Lower lobe of right lung (tissue), 2 donors: ENCODE data around the gene ABI2. TPM values are rescaled to one million over a fixed set of nuclear protein-coding genes. Genes with fewer than 3 reads are reported as not detected.
"Not testable (repeated sequence)": the region's sequence is repeated elsewhere in the genome, so short reads cannot be mapped to it uniquely, and the experiment has no call there.

Source experiments
- ATAC-seq, 2 donors: fragments of 200-7000 bp; cut with Tn5 transposase; one replicate each; pipeline ENCODE4 v1.9.1; 2020 to 2022; ENCODE audit warnings: mild to moderate bottlenecking in 2 of 2, moderate library complexity in 2 of 2
- DNase-seq: peaks from one replicate; pipeline ENCODE4 v3.0.0-alpha.2; 2020
- H3K27ac ChIP-seq: fragments of 200-600 bp; one replicate; pipeline ENCODE4 v1.8.0; 2022
- H3K27me3 ChIP-seq: fragments of 200-600 bp; one replicate; pipeline ENCODE4 v1.8.0; 2022; ENCODE audit warnings: low read depth
- H3K36me3 ChIP-seq: fragments of 200-600 bp; one replicate; pipeline ENCODE4 v1.8.0; 2022; ENCODE audit warnings: mild to moderate bottlenecking
- H3K4me1 ChIP-seq: fragments of 200-600 bp; one replicate; pipeline ENCODE4 v1.8.0; 2022
- H3K4me3 ChIP-seq: fragments of 200-600 bp; one replicate; pipeline ENCODE4 v1.8.0; 2022; ENCODE audit warnings: mild to moderate bottlenecking
- H3K9me3 ChIP-seq: fragments of 200-600 bp; one replicate; pipeline ENCODE4 v1.8.0; 2022
- intact Hi-C: fragments of 100-400 bp; cut with DNase I; formaldehyde crosslinking; loops from one replicate; pipeline ENCODE4 v1.11.0; 2022
- total RNA-seq: library from RNA; stranded (reverse); fragmentation: NEBNext Ultra II Directional; extraction: Animal tissue kit (Norgen Biotek cat#: 25700); gene quantifications from one replicate; pipeline ENCODE4 v1.2.1, GENCODE V29; 2021
- TF ChIP-seq, protein P1 (sequence below): fragments of 200-600 bp; IDR thresholded peaks from one replicate; pipeline ENCODE4 v1.8.0; 2022; ENCODE audit warnings: antibody characterized with exemption, mild to moderate bottlenecking
- donor health status: DM: no; HTN: yes; CAD: no; lungs with severe emphysema.

The ABI2 gene
- total RNA-seq, 1 donor from 2014 or later = 48.8 TPM

DNA sequence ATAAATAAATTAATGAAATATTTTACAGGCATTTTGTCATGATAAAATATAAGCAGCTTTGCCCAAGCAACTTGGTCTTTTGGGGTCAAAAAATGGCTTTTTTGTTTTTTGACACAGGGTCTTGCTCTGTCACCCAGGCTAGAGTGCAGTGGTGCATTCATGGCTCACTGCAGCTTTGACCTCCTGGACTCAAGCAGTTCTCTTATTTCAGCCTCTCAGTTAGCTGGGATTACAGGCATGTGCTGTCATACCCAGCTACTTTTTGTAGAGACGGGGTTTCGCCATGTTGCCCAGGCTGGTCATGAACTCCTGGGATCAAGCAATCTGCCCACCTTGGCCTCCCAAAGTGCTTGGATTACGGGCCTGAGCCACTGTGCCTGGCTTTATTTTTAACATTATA, 51.0 kb downstream of the ABI2 start:
- intact Hi-C loops = no loop called here
- ATAC-seq (no peak), DNase-seq (no peak)
- Histone ChIP-seq H3K27ac (no peak overlapping the region), H3K9me3 (no peaks in the 10 kb centered on the region), H3K27me3 (no peaks in the 10 kb centered on the region), H3K4me1 (no peaks in the 10 kb centered on the region), H3K4me3 (no peak overlapping the region), H3K36me3 (no peaks in the 10 kb centered on the region)
- TF ChIP-seq, protein P1, sequence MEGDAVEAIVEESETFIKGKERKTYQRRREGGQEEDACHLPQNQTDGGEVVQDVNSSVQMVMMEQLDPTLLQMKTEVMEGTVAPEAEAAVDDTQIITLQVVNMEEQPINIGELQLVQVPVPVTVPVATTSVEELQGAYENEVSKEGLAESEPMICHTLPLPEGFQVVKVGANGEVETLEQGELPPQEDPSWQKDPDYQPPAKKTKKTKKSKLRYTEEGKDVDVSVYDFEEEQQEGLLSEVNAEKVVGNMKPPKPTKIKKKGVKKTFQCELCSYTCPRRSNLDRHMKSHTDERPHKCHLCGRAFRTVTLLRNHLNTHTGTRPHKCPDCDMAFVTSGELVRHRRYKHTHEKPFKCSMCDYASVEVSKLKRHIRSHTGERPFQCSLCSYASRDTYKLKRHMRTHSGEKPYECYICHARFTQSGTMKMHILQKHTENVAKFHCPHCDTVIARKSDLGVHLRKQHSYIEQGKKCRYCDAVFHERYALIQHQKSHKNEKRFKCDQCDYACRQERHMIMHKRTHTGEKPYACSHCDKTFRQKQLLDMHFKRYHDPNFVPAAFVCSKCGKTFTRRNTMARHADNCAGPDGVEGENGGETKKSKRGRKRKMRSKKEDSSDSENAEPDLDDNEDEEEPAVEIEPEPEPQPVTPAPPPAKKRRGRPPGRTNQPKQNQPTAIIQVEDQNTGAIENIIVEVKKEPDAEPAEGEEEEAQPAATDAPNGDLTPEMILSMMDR = no peak

DNA sequence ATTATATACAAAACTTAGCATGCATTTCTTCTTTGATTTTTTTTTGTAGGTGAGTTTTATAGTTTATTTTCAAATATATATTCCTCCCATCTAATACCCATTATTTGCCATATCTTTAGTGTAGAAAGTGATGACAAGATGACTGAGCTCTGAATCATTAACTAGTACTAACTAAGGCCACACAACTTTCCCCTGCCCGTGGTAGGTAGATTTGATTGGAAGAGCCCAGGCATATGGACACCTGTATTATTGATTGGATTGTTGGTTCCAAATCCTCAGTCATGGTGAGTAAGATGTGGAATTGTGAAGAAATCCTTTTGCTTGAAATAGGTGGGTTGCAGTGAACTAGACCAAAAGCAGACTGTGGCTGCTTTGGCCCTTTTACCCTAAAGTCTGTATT, 54.8 kb downstream of the ABI2 start:
- ATAC-seq = no peak

DNA sequence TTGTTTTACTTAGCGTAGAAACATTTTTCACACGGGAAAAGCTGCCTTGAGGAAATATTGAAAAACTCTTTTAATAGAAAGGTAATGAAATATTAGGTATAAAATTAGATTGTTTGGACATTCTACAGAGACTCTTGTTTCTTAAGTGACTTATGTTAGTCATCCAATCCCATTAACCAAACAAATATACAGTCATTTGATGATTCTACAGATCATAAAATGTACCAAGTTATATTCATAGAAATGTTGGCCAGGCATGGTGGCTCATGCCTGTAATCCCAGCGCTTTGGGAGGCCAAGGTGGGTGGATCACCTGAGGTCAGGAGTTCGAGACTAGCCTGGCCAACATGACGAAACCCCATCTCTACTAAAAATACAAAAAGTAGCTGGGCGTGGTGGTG, 60.0 kb downstream of the ABI2 start:
- ATAC-seq, H3K27ac ChIP-seq, H3K9me3 ChIP-seq, H3K4me1 ChIP-seq, H3K36me3 ChIP-seq, intact Hi-C loops, H3K27me3 ChIP-seq, H3K4me3 ChIP-seq, DNase-seq: not testable (repeated sequence)

More for the DNA sequence above, 54.8 kb downstream of the ABI2 start:
- H3K27me3 ChIP-seq = no peaks in the 10 kb centered on the region
- no peaks in the 10 kb centered on the region for H3K4me1 ChIP-seq
- no peaks in the 10 kb centered on the region for H3K36me3 ChIP-seq
- DNase-seq = no peak
- no peak overlapping the region for H3K27ac ChIP-seq
- no peaks in the 10 kb centered on the region for H3K9me3 ChIP-seq
- intact Hi-C loops = no loop called here
- H3K4me3 ChIP-seq = no peak overlapping the region
- TF ChIP-seq, protein P1 = no peak

DNA sequence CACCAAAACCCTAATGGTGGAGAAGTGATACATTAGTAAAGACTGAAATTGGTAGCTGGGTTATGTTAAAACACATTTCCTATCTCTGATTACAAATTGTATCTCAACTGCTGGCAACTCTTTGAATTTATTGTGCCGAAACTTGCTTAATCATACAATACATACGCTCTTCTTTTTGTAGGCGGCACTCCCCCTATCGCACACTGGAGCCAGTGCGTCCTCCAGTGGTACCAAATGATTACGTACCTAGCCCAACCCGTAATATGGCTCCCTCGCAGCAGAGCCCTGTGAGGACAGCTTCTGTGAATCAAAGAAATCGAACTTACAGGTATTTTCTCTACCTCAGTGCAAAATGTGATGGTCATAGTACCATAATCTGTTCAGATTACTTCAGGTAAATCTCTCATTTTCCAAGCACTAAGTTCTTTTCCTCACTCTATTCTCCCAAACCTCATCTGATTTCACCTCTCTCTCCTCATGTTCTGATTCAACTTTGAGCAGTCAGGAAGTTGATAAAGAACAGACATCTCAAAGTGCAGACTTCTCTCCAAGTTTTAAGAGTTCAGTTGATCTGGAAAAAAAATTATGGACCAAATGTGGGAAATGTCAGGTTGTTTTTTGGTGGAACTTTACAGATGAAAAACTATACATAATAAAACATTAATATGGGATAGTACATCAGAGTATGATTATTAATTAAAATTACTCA, 66.5 kb downstream of the ABI2 start:
- TF ChIP-seq, protein P1 = no peak
- DNase-seq (no peak), ATAC-seq (no peak)
- intact Hi-C loops = no loop called here
- Histone ChIP-seq H3K4me1 (no peaks in the 10 kb centered on the region), H3K4me3 (no peak overlapping the region), H3K36me3 (peaks cover 7% of the 10 kb centered on the region), H3K9me3 (no peaks in the 10 kb centered on the region), H3K27ac (no peak overlapping the region), H3K27me3 (no peaks in the 10 kb centered on the region)

DNA sequence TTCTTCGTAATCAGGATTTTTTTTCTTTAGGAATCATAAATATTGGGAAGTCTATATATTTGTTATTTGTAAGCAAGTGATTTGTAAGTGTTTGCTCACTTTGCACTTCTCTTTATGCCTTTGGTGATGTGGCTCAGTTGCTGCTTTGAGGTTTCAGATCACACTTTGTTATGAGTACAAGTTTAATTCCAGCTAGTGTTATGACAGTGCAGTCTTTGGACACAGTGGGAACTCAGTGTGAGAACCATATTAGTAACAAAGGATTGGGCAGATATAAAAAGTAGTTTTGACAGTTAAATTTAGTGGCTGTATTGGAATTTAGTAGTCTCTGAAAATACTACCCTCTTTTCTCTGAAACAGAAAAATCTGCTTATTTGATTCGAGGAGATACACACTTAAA, 67.7 kb downstream of the ABI2 start:
- intact Hi-C loops = no loop called here
- ATAC-seq (no peak), DNase-seq (no peak)
- H3K4me3 ChIP-seq = no peak overlapping the region
- H3K9me3 ChIP-seq = no peaks in the 10 kb centered on the region
- H3K36me3 ChIP-seq = peaks cover 7% of the 10 kb centered on the region
- H3K4me1 ChIP-seq = no peaks in the 10 kb centered on the region
- no peaks in the 10 kb centered on the region for H3K27me3 ChIP-seq
- no peak overlapping the region for H3K27ac ChIP-seq
- TF ChIP-seq, protein P1 = no peak

DNA sequence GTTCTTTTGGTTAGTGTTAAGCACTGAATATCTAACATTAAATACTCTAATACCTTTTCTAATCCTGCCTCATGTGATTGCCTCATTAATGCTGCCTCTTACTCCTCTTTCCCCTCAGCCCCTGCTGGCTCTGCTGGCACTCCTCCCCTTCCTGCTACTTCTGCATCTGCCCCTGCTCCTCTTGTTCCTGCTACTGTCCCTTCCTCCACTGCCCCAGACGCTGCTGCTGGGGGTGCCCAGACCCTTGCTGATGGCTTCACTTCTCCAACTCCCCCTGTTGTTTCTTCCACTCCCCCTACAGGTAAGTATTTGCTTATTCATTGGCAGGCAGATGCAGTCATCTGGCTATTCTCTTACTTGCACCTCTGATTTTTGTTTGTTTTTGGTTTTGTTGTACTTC, 68.5 kb downstream of the ABI2 start:
- DNase-seq = no peak
- Histone ChIP-seq H3K27me3 (no peaks in the 10 kb centered on the region), H3K9me3 (no peaks in the 10 kb centered on the region), H3K27ac (no peak overlapping the region), H3K4me3 (no peak overlapping the region), H3K4me1 (no peaks in the 10 kb centered on the region), H3K36me3 (peaks cover 7% of the 10 kb centered on the region)
- TF ChIP-seq, protein P1 = no peak
- intact Hi-C loops = no loop called here
- ATAC-seq = no peak
